ENCODE results near the gene USP40. TPM values are rescaled to one million over a fixed set of nuclear protein-coding genes. Genes with fewer than 3 reads are reported as not detected.

USP40 gene
- total RNA-seq, 2 donors from 2014 or later: 25.9 to 31.9 TPM

Other genes with a start within 250 kb of the USP40 start
- gene DGKD, start 212.3 kb downstream of the USP40 start, total RNA-seq: 10 to 100 TPM; 38.1 to 40.3 TPM
- not detected for gene UGT1A8, start 50.9 kb upstream of the USP40 start, total RNA-seq
- gene UGT1A10, start 69.7 kb upstream of the USP40 start, total RNA-seq: not detected
- gene UGT1A9, start 105.1 kb upstream of the USP40 start, total RNA-seq: not detected
- not detected for gene UGT1A7, start 115.1 kb upstream of the USP40 start, total RNA-seq
- gene UGT1A6, start 126.1 kb upstream of the USP40 start, total RNA-seq: not detected
- not detected for gene UGT1A5, start 146.1 kb upstream of the USP40 start, total RNA-seq
- gene UGT1A4, start 152.0 kb upstream of the USP40 start, total RNA-seq: not detected
- not detected for gene UGT1A3, start 162.3 kb upstream of the USP40 start, total RNA-seq
- gene UGT1A1, start 193.5 kb upstream of the USP40 start, total RNA-seq: not detected
- not detected for gene MROH2A, start 211.5 kb upstream of the USP40 start, total RNA-seq

Data from posterior vena cava (tissue), 2 donors.